ENCODE results near the gene OR2T12. TPM values are rescaled to one million over a fixed set of nuclear protein-coding genes. Genes with fewer than 3 reads are reported as not detected.

The OR2T12 gene
- total and polyA plus RNA-seq, 3 donors (not counting 1 experiment from before 2014, with no cell fraction given): not detected

Other genes with a start within 250 kb of the OR2T12 start
- gene OR2L13, start 208.2 kb downstream of the OR2T12 start, total RNA-seq: not detected
- not detected for gene OR2L13, start 208.2 kb downstream of the OR2T12 start, polyA plus RNA-seq
- not detected for gene OR2M5, start 158.3 kb downstream of the OR2T12 start, total RNA-seq
- not detected for gene OR2M5, start 158.3 kb downstream of the OR2T12 start, polyA plus RNA-seq
- gene OR2M2, start 128.6 kb downstream of the OR2T12 start, total RNA-seq: not detected
- not detected for gene OR2M2, start 128.6 kb downstream of the OR2T12 start, polyA plus RNA-seq
- gene OR2M3, start 106.2 kb downstream of the OR2T12 start, total RNA-seq: not detected
- not detected for gene OR2M3, start 106.2 kb downstream of the OR2T12 start, polyA plus RNA-seq
- not detected for gene OR2M4, start 72.0 kb downstream of the OR2T12 start, total RNA-seq
- not detected for gene OR2M4, start 72.0 kb downstream of the OR2T12 start, polyA plus RNA-seq
- not detected for gene OR2T33, start 25.4 kb downstream of the OR2T12 start, total RNA-seq
- not detected for gene OR2T33, start 25.4 kb downstream of the OR2T12 start, polyA plus RNA-seq
- not detected for gene OR2M7, start 21.1 kb upstream of the OR2T12 start, total RNA-seq
- gene OR2M7, start 21.1 kb upstream of the OR2T12 start, polyA plus RNA-seq: not detected
- gene OR14C36, start 45.4 kb upstream of the OR2T12 start, total RNA-seq: not detected
- not detected for gene OR14C36, start 45.4 kb upstream of the OR2T12 start, polyA plus RNA-seq
- gene OR2T4, start 58.2 kb upstream of the OR2T12 start, total RNA-seq: not detected
- not detected for gene OR2T4, start 58.2 kb upstream of the OR2T12 start, polyA plus RNA-seq
- gene OR2T6, start 72.3 kb upstream of the OR2T12 start, total RNA-seq: not detected
- gene OR2T6, start 72.3 kb upstream of the OR2T12 start, polyA plus RNA-seq: not detected
- gene OR2T1, start 99.6 kb upstream of the OR2T12 start, total RNA-seq: not detected
- gene OR2T1, start 99.6 kb upstream of the OR2T12 start, polyA plus RNA-seq: not detected
- not detected for gene OR2T2, start 142.2 kb upstream of the OR2T12 start, total RNA-seq
- not detected for gene OR2T2, start 142.2 kb upstream of the OR2T12 start, polyA plus RNA-seq
- not detected for gene OR2T3, start 169.9 kb upstream of the OR2T12 start, total RNA-seq
- not detected for gene OR2T3, start 169.9 kb upstream of the OR2T12 start, polyA plus RNA-seq
- gene OR2T5, start 185.2 kb upstream of the OR2T12 start, total RNA-seq: not detected
- not detected for gene OR2T5, start 185.2 kb upstream of the OR2T12 start, polyA plus RNA-seq
- gene OR2G6, start 204.6 kb upstream of the OR2T12 start, total RNA-seq: not detected
- not detected for gene OR2G6, start 204.6 kb upstream of the OR2T12 start, polyA plus RNA-seq

Measured in mammary epithelial cell (primary cell).